Iris pigment epithelial cell (primary cell): ENCODE results near the gene ZNF765.
"Not testable (repeated sequence)": the region's sequence is repeated elsewhere in the genome, so short reads cannot be mapped to it uniquely, and the experiment has no call there.

Experiments
- DNase-seq: peaks from one replicate; pipeline ENCODE4 v3.0.0-alpha.2; 2011; ENCODE audit warnings: low read depth

The ZNF765 gene

DNA sequence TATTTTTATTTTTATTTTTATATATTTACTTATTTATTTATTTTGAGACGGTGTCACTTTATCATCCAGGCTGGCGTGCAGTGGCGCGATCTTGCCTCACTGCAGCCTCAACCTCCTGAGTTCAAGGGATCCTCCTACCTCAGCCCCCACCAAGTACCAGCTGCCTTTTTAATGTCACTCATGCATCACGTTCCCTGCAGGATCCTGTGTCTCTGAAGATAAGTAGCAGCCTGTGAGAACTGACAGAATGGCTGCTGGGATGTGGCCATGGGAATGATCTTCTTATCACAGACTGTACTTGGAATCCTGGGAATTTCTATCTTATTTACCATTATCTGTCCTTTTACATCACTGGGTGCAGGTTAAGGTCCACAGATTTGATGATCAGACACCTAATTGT, 27.6 kb downstream of the ZNF765 start:
- no peak for DNase-seq

GRCh38 chr19:53423074-53423473, 28.1 kb downstream of the ZNF765 start:
- not testable (repeated sequence) for DNase-seq

- DNase-seq: peak; percentile 8
Observed at GRCh38 chr19:53423680-53424079, 28.7 kb downstream of the ZNF765 start.

- peak; percentile 69 for DNase-seq
Observed at GRCh38 chr19:53424968-53425597, 30.1 kb downstream of the ZNF765 start.

GRCh38 chr19:53431399-53432087, 36.6 kb downstream of the ZNF765 start, which contains the start of gene ZNF761:
Gene ZNF761, plus strand, starts transcription at chr19:53431984. Its CDS starts 15,285 bp downstream, at chr19:53447269.
- DNase-seq: peak; percentile 89

DNA sequence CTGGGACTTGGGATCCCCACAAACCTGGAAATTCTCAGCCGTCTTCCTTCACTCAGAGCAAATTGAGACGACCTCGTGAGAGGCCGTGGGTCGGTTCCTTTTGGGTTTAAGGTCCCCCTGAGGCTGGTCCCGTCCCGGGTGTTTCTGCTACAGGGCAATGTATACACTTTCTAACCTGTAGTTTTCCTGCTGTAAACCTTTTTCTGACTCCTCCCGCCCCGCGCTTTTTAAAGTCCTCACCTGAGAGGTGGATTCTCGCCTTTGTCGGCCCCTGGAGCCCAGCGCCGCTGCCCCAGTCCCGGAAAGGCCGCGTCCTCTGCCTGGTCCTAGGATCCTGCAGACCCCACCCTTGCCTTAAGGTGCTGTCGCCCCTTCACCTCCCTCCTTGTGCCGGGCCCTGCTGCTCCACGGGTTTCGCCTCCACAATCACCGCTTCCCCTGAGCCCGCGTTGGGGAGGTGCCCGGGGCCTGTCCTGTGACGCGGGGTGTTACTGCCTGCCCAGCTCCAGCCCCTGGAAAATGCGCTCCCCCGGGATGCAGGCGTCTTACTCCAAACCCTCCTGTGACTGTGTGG, 37.2 kb downstream of the ZNF765 start:
- DNase-seq: peak; percentile 7

- not testable (repeated sequence) for DNase-seq
Observed at GRCh38 chr19:53443809-53444208, 48.9 kb downstream of the ZNF765 start.

GRCh38 chr19:53447196-53447595, 52.2 kb downstream of the ZNF765 start:
- not testable (repeated sequence) for DNase-seq

- DNase-seq: no peak
Observed at GRCh38 chr19:53455828-53456227, 60.9 kb downstream of the ZNF765 start.

GRCh38 chr19:53460131-53460721, 65.3 kb downstream of the ZNF765 start:
- not testable (repeated sequence) for DNase-seq

- peak; percentile 1 for DNase-seq
Observed at GRCh38 chr19:53461866-53462265, 66.9 kb downstream of the ZNF765 start.

DNA sequence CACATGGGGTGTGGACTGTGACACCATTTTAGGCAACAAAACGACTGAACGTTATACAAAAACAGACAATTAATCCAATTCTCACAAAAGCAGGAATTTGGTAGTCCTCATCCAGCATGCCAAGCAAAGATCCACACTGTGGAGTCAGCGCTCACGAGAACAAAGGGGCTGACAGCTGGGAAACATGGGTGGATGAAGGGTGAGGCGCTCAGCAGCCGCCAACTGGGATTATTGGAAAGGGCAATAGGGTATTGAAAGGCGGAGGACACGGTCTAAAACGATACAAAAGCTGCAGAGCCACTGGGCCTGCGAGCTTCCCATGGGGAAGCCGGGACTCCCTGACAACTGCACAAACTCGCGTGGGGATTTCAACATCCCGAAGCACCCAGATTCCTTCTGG, 67.9 kb downstream of the ZNF765 start:
- DNase-seq: peak; percentile 0

GRCh38 chr19:53463263-53463662, 68.3 kb downstream of the ZNF765 start:
- DNase-seq: peak; percentile 48

DNA sequence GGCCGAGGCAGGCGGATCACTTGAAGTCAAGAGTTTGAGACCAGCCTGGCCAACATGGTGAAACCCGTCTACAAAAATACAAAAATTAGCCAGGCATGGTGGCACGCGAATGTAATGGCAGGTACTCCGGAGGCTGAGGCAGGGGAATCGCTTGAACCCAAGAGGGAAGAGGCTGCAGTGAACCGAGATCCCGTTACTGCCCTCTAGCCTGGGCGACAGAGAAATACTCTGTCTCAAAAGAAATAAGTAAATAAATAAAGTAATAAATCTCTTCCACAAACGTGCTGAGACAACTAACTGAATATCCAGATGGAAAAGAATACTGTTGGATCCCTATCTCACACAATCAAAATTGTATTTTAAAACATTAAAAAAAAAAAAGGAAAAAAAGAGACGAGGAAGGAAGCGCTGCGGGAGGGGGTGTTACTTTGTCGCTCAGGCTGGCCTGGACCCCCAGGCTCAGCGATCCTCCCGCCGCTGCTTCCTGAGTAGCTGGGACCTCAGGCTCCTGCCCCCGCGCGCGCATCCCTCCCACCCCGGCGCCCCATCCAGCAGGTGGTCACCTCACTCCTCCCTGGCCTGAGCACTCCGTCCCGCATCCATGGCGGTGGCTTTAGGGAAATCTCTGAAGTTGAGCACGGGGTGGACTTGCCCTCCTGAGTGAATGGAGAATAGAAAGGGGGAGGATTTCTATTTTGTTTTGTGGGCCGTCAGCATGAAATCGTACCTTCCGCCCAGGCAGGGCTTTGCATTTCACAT, 72.0 kb downstream of the ZNF765 start:
- DNase-seq: peak; percentile 4

GRCh38 chr19:53467485-53468262, 72.7 kb downstream of the ZNF765 start, which contains the start of gene ZNF813:
Gene ZNF813, plus strand, starts transcription at chr19:53467733. Its CDS starts 16,090 bp downstream, at chr19:53483823.
- DNase-seq: peak; percentile 80

- not testable (repeated sequence) for DNase-seq
Observed at GRCh38 chr19:53468628-53469027, 73.7 kb downstream of the ZNF765 start.

DNA sequence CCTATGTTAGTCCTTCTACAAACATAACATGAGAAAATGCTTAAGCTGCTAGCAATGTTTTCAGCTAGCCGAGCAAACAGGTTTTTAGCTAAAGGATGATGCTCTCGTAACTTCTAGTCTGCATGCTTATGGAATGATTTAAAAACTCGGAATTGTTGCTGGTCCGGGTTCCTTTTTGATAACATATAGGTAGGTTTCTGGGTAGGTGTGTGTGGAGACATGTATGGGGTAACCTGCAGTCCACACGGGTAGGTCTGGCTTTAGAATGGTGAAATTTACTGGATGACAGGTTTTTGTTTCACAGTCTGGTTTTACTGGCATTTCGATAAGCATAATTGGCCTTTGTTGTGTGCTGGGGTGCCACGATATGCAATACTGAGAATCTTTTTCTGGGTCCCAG, 77.0 kb downstream of the ZNF765 start:
- DNase-seq: no peak

DNA sequence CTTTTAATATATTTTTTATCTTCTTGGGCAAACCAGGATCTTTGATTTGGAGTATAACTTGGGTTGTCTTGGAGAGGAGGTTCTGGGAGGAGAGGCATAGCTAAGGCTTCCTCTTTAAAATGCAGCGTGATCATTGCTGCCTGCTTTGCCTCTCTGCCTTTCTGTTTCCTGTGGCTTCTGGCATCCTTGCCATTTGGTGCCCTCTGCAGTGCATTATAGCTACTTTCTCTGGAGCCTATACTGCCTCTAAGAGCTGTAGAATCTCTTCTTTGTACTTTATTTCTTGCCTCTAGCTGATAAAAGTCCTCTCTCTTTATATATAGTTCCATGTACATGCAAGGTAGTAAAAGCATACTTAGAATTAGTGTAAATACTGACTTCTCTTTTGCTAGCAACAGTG, 79.9 kb downstream of the ZNF765 start:
- not testable (repeated sequence) for DNase-seq

- peak; percentile 47 for DNase-seq
Observed at GRCh38 chr19:53475470-53475869, 80.5 kb downstream of the ZNF765 start.
